K562 (cell line): ENCODE measurements around the gene SH3D21. TPM values are rescaled to one million over a fixed set of nuclear protein-coding genes. Genes with fewer than 3 reads are reported as not detected.

ENCODE experiments used
- ATAC-seq: fragments of 200-7000 bp; cut with Tn5 transposase; 3 replicates; pipeline ENCODE4 v1.9.1; 2020; ENCODE audit warnings: moderate library complexity
- BruUV-seq: library from RNA; stranded (reverse); fragments of 400-500 nt; replicated peaks from 2 replicates; lab custom pipeline; 2021; lab: Mats Ljungman, UMichigan
- CTCF ChIA-PET: fragments of 300-600 bp; formaldehyde crosslinking; extraction: SDS; loops from one replicate; lab custom pipeline; 2021; ENCODE audit warnings: low intra/inter-chr PET ratio; lab: Yijun Ruan, JAX
- POLR2A ChIA-PET: fragments of 300-600, 350-650 bp; sonication (Branson Sonifier 250); formaldehyde crosslinking; extraction: SDS; loops from one replicate; lab custom pipeline; 2021; ENCODE audit warnings: antibody characterized with exemption, inconsistent platforms; lab: Yijun Ruan, JAX
- DNase-seq, 4 experiments: peaks; one replicate each; pipeline versions ENCODE4 v3.0.0 to v3.0.0-alpha.2; 2011 to 2018; ENCODE audit warnings: low spot score in 3 of 4, mixed read lengths in 3 of 4; ENCODE audit errors: extremely low read depth in 1 of 4
- FAIRE-seq: peaks from 2 replicates; lab custom pipeline; 2011; peaks lifted over from hg19 to GRCh38; lab: Jason Lieb, UNC
- H2AFZ ChIP-seq: 2 replicates; pipeline ENCODE4 v1.6.0; 2011; ENCODE audit warnings: low read depth, low read length, control low read depth, inconsistent platforms
- H3K27ac ChIP-seq: fragments of 200-600 bp; 3 replicates; pipeline ENCODE4 v1.8.0; 2011; ENCODE audit warnings: low read depth, mild to moderate bottlenecking, control low read depth, inconsistent platforms, low read length, moderate library complexity, mixed read lengths; ENCODE audit errors: extremely low read depth
- H3K27me3 ChIP-seq, 2 experiments: fragments of 300-600 bp in 1 of 2; 2 replicates in 1 of 2; 3 replicates in 1 of 2; pipeline versions ENCODE4 v1.6.0 to v1.8.0; 2011; ENCODE audit warnings: inconsistent platforms in 2 of 2, low read length in 2 of 2, mild to moderate bottlenecking in 1 of 2, mixed read lengths in 1 of 2, moderate library complexity in 1 of 2; ENCODE audit not compliant: control insufficient read depth in 2 of 2, insufficient read depth in 2 of 2
- H3K36me3 ChIP-seq: fragments of 300-600 bp; 3 replicates; pipeline ENCODE4 v1.8.0; 2011; ENCODE audit warnings: mild to moderate bottlenecking, low read length, inconsistent platforms; ENCODE audit not compliant: control insufficient read depth, insufficient read depth
- H3K4me1 ChIP-seq, 2 experiments: fragments of 200-600 bp in 1 of 2; replicated peaks in 1 of 2; 2 replicates in 1 of 2; 3 replicates in 1 of 2; pipeline versions ENCODE4 v1.5.1 to v1.8.0; 2011; ENCODE audit warnings: inconsistent platforms in 2 of 2, low read length in 2 of 2, mild to moderate bottlenecking in 1 of 2, mixed read lengths in 1 of 2, moderate library complexity in 1 of 2; ENCODE audit not compliant: control insufficient read depth in 2 of 2, insufficient read depth in 2 of 2
- H3K4me2 ChIP-seq: 2 replicates; pipeline ENCODE4 v1.6.1; 2011; ENCODE audit warnings: low read length, control low read depth, inconsistent platforms, mixed read lengths; ENCODE audit not compliant: insufficient read depth
- H3K4me3 ChIP-seq: fragments of 200-600 bp; sonication (generic), shearing (Covaris generic); 2 replicates; pipeline ENCODE4 v1.5.1; 2016; ENCODE audit warnings: control low read depth, inconsistent platforms
- H3K79me2 ChIP-seq: fragments of 200-600 bp; 3 replicates; pipeline ENCODE4 v1.8.0; 2011; ENCODE audit warnings: low read length, inconsistent platforms; ENCODE audit not compliant: control insufficient read depth, insufficient read depth
- H3K9ac ChIP-seq, 2 experiments: 2 replicates each; pipeline versions ENCODE4 v1.6.0 to v1.6.1; 2011; ENCODE audit warnings: low read depth in 2 of 2, low read length in 2 of 2, control low read depth in 1 of 2, inconsistent platforms in 1 of 2, mild to moderate bottlenecking in 1 of 2, mixed read lengths in 1 of 2; ENCODE audit not compliant: insufficient read depth in 1 of 2
- H3K9me1 ChIP-seq: one replicate; pipeline ENCODE4 v1.6.0; 2011; ENCODE audit warnings: inconsistent platforms, mild to moderate bottlenecking, low read length, moderate library complexity; ENCODE audit not compliant: control insufficient read depth, insufficient read depth
- H3K9me3 ChIP-seq: replicated peaks from 2 replicates; pipeline ENCODE4 v1.5.1; 2011; ENCODE audit warnings: low read depth, low read length, inconsistent platforms; ENCODE audit not compliant: control insufficient read depth, insufficient read depth
- H4K20me1 ChIP-seq: replicated peaks from 2 replicates; pipeline ENCODE4 v1.6.1; 2011; ENCODE audit warnings: low read length, inconsistent platforms, mixed read lengths; ENCODE audit not compliant: control insufficient read depth, insufficient read depth
- ELF1 ChIP-seq: fragments of 200-800 bp; sonication (Bioruptor generic); IDR thresholded peaks from 2 replicates; pipeline ENCODE4 v1.6.1; 2016; ENCODE audit warnings: missing genetic modification characterization, missing compliant biosample characterization
- ETV5 ChIP-seq: sonication (generic); formaldehyde crosslinking; IDR thresholded peaks from 2 replicates; pipeline ENCODE4 v1.4.0; 2020; ENCODE audit warnings: low read depth, mild to moderate bottlenecking, missing genetic modification reagents
- GABPA ChIP-seq: fragments of 200-800 bp; sonication (Bioruptor generic); conservative IDR thresholded peaks from 2 replicates; pipeline ENCODE4 v1.6.1; 2016; ENCODE audit warnings: low read depth, missing genetic modification characterization, missing compliant biosample characterization
- MTA2 ChIP-seq: fragments of 450-650 bp; IDR thresholded peaks from 2 replicates; pipeline ENCODE4 v1.6.1; 2016; ENCODE audit warnings: low read depth
- PKNOX1 ChIP-seq: fragments of 450-650 bp; IDR thresholded peaks from 2 replicates; pipeline ENCODE4 v1.6.1; 2016
- POLR2AphosphoS5 ChIP-seq: IDR thresholded peaks from 2 replicates; pipeline ENCODE4 v1.6.1; 2011; ENCODE audit warnings: mild to moderate bottlenecking, low read depth, low read length, moderate library complexity; ENCODE audit not compliant: control insufficient read depth, insufficient read depth
- RBM39 ChIP-seq: fragments of 200-400 bp; formaldehyde crosslinking; optimal IDR thresholded peaks from 2 replicates; pipeline ENCODE3; 2018; ENCODE audit warnings: low read depth, low read length
- SIN3A ChIP-seq, 2 experiments: fragments of 150-350 bp in 1 of 2; IDR thresholded peaks; 2 replicates each; pipeline ENCODE4 v1.6.1; 2011 to 2016; ENCODE audit warnings: borderline replicate concordance in 2 of 2, low read depth in 2 of 2, low read length in 2 of 2, mild to moderate bottlenecking in 2 of 2, moderate library complexity in 2 of 2; ENCODE audit not compliant: control insufficient read depth in 1 of 2
- TRIM24 ChIP-seq, 2 experiments: fragments of 450-650 bp; IDR thresholded peaks; 2 replicates each; pipeline ENCODE4 v1.6.1; 2016
- TRIM25 ChIP-seq: fragments of 450-650 bp; IDR thresholded peaks from 2 replicates; pipeline ENCODE4 v1.7.0; 2016; ENCODE audit warnings: borderline replicate concordance
- ZBTB33 ChIP-seq: sonication (generic); formaldehyde crosslinking; IDR thresholded peaks from 2 replicates; pipeline ENCODE4 v1.8.1; 2023; ENCODE audit warnings: mild to moderate bottlenecking, missing genetic modification reagents
- ZNF76 ChIP-seq: fragments of 250-450 bp; sonication (Bioruptor Pico); IDR thresholded peaks from 2 replicates; pipeline ENCODE4 v1.4.0; 2020; ENCODE audit warnings: mild to moderate bottlenecking, moderate library complexity, borderline replicate concordance
- WGBS: fragments of 100-300 bp; shearing (Covaris generic); methylation state at CpG from one replicate; pipeline ENCODE4 v1.1.6; 2016; ENCODE audit warnings: low coverage, mixed read lengths; ENCODE audit not compliant: insufficient coverage; ENCODE audit errors: missing lambda C conversion rate; 5-methylcytosine and 5-hydroxymethylcytosine counted together
- in situ Hi-C: fragments of 300-500 bp; cut with MboI; formaldehyde crosslinking; loops from 4 replicates; pipeline ENCODE4 v1.15.0; 2018; ENCODE audit warnings: inconsistent platforms, mixed read lengths
- intact Hi-C: fragments of 100-400 bp; cut with micrococcal nuclease; formaldehyde crosslinking; loops from 2 replicates; pipeline ENCODE4 v1.14.2; 2022
- polyA plus RNA-seq, 8 experiments: library from polyadenylated mRNA; depleted of rRNA in 4 of 8; stranded (reverse) in 5 of 8; unstranded in 3 of 8; fragments of >200 nt; fragmentation: Nextera tagmentation in 2 of 8; fragmentation: Illumina TruSeq in 1 of 8; extraction: Ambion mirVana in 2 of 8; extraction: Trizol in 1 of 8; gene quantifications; 2 replicates each; pipeline versions ENCODE4 v1.2.1 to v1.2.3, GENCODE V29; 2011 to 2014; ENCODE audit warnings: inconsistent platforms in 1 of 8, missing spikeins in 1 of 8
- total RNA-seq, 7 experiments: library from RNA; depleted of rRNA in 6 of 7; stranded (reverse); fragments of >200 nt in 6 of 7; fragmentation: Illumina TruSeq in 2 of 7; extraction: Trizol in 2 of 7; gene quantifications; 2 replicates each; pipeline versions ENCODE4 v1.2.1 to v1.2.3, GENCODE V29; 2011 to 2021; ENCODE audit warnings: low replicate concordance in 1 of 7
- TF ChIP-seq, protein P1 (sequence below): fragments of 250-450 bp; sonication (Bioruptor Pico); IDR thresholded peaks from 2 replicates; pipeline ENCODE4 v1.8.0; 2021; ENCODE audit warnings: moderate library complexity, mild to moderate bottlenecking, inconsistent platforms
- TF ChIP-seq, protein P2 (sequence below): fragments of 450-650 bp; IDR thresholded peaks from 2 replicates; pipeline ENCODE4 v1.6.1; 2016; ENCODE audit warnings: missing biosample characterization, missing genetic modification characterization

The SH3D21 gene
- total and polyA plus RNA-seq, 9 of the 15 experiments (the other 6 are each of a cell fraction or from before 2014, with no cell fraction given), result 0.01 to 4.7 (median 1.8) TPM

GRCh38 chr1:36304970-36305914 lies 926 bp upstream of the SH3D21 start:
- H3K79me2 ChIP-seq, result no peaks in the 10 kb centered on the region
- H3K9me1 ChIP-seq, result peaks cover 7% of the 10 kb centered on the region
- DNase-seq (no peak), FAIRE-seq (peak; percentile 48), ATAC-seq (no peak)
- H3K9ac ChIP-seq, result peak overlapping the region in 1 of 2 experiments; percentile 82; a peak in 1 of 4 replicates
- POLR2A ChIA-PET, result interaction anchor here (0.6 to 1.5 kb wide), 6 partner anchors 9 to 83 kb away, joined by 3 to 4 read pairs (median 3); no protein-coding TSS in a partner anchor
- H3K4me1 ChIP-seq, result peaks cover 4 to 23% of the 10 kb centered on the region in 2 experiments; a peak in 3 of 5 replicates
- BruUV-seq, result no TSS peak
- H3K27me3 ChIP-seq, result no peaks in the 10 kb centered on the region
- H3K9me3 ChIP-seq, result no peaks in the 10 kb centered on the region
- WGBS, result 88% methylated on average over 9 of the region's 10 CpGs
- peaks cover 49% of the 10 kb centered on the region for H3K36me3 ChIP-seq
- no peak overlapping the region for H3K4me2 ChIP-seq
- CTCF ChIA-PET, result no interaction called here
- no peaks in the 10 kb centered on the region; the same call in 1 of the 2 replicates for H4K20me1 ChIP-seq
- peak overlapping the region; percentile 50; the same call in 2 of the 3 replicates for H3K27ac ChIP-seq
- no peak overlapping the region for H2AFZ ChIP-seq
- H3K4me3 ChIP-seq, result no peak overlapping the region
- intact Hi-C loops (no loop called here), in situ Hi-C loops (no loop called here)
- TF ChIP-seq RBM39, result no peak
- TF ChIP-seq, protein P1, sequence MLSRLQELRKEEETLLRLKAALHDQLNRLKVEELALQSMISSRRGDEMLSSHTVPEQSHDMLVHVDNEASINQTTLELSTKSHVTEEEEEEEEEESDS, result no peak
- TF ChIP-seq ELF1 (tag), result no peak
- 0 out of 4 replicates have a peak, but pooled peaks of 1 of the 2 experiments have one; percentile 10 for TF ChIP-seq SIN3A (IDR thresholded peaks at IDR 0.05; ENCODE audit: borderline replicate concordance in 2 of 2, control insufficient read depth in 1 of 2, low read depth in 2 of 2, low read length in 2 of 2)
- peak; percentile 28; the same call in 1 of the 2 replicates for TF ChIP-seq POLR2AphosphoS5
- no peak for TF ChIP-seq TRIM25
- no peak for TF ChIP-seq MTA2
- no peak for TF ChIP-seq ZNF76 (CRISPR knock-in tag)
- no peak for TF ChIP-seq ETV5 (CRISPR knock-in tag)
- TF ChIP-seq, protein P2, sequence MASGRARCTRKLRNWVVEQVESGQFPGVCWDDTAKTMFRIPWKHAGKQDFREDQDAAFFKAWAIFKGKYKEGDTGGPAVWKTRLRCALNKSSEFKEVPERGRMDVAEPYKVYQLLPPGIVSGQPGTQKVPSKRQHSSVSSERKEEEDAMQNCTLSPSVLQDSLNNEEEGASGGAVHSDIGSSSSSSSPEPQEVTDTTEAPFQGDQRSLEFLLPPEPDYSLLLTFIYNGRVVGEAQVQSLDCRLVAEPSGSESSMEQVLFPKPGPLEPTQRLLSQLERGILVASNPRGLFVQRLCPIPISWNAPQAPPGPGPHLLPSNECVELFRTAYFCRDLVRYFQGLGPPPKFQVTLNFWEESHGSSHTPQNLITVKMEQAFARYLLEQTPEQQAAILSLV (tag), result no peak
- TF ChIP-seq GABPA (tag), result no peak
- TF ChIP-seq ZBTB33 (CRISPR knock-in tag), result no peak
- TF ChIP-seq TRIM24 (IDR thresholded peaks at IDR 0.05), result no peak
- no peak for TF ChIP-seq PKNOX1
